NB4 (cell line): ENCODE data around the gene TYW5.

ENCODE experiments used
- MAX ChIP-seq: IDR thresholded peaks from 2 replicates; pipeline ENCODE4 v1.6.1; 2011; ENCODE audit warnings: low read depth, low read length
- POLR2A ChIP-seq: IDR thresholded peaks from 2 replicates; pipeline ENCODE4 v1.6.1; 2011; ENCODE audit warnings: mild to moderate bottlenecking; ENCODE audit not compliant: insufficient read length; ENCODE audit errors: extremely low read depth

GRCh38 chr2:199975273-199975895 is 20.1 kb upstream of the TYW5 start:
- TF ChIP-seq POLR2A (no peak), MAX (no peak)
